ENCODE measurements around the gene TAOK1. TPM values are rescaled to one million over a fixed set of nuclear protein-coding genes. Genes with fewer than 3 reads are reported as not detected.
A peak's percentile ranks its signal among the peaks of the same experiment; 100 is the strongest.

The TAOK1 gene
- total RNA-seq, 2 donors from 2014 or later: 21.0 to 34.9 TPM

DNA sequence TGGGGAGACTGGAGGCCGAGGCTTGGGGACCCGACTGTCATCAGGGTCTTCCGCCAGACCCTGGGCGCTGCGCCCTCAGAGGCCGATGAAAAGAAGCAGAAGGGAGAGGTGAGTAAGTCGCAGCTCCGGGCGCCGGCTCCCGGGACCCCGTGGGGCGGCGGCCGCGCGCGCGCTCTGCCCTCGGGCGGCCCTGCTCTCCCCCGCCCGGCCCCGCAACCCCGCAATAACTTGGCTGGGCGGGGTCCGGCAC is 177.1 kb downstream of the TAOK1 start:
- intact Hi-C loops (cut with DNase I): no loop called here
- Histone ChIP-seq H3K9me3 (no peaks in the 10 kb centered on the region), H3K4me1 (peaks cover 53% of the 10 kb centered on the region), H3K36me3 (replicated peaks in 1 of 2; ENCODE audit: insufficient read depth in 1 of 2, low read depth in 2 of 2) (no peaks in the 10 kb centered on the region), H3K27ac (peak overlapping the region; percentile 90 to 95 (median 92)), H3K27me3 (no peaks in the 10 kb centered on the region), H3K4me3 (peak overlapping the region; percentile 19 to 30)
- no peak for DNase-seq
- no peak for TF ChIP-seq POLR2A (IDR thresholded peaks at IDR 0.05)
- TF ChIP-seq, protein P1, sequence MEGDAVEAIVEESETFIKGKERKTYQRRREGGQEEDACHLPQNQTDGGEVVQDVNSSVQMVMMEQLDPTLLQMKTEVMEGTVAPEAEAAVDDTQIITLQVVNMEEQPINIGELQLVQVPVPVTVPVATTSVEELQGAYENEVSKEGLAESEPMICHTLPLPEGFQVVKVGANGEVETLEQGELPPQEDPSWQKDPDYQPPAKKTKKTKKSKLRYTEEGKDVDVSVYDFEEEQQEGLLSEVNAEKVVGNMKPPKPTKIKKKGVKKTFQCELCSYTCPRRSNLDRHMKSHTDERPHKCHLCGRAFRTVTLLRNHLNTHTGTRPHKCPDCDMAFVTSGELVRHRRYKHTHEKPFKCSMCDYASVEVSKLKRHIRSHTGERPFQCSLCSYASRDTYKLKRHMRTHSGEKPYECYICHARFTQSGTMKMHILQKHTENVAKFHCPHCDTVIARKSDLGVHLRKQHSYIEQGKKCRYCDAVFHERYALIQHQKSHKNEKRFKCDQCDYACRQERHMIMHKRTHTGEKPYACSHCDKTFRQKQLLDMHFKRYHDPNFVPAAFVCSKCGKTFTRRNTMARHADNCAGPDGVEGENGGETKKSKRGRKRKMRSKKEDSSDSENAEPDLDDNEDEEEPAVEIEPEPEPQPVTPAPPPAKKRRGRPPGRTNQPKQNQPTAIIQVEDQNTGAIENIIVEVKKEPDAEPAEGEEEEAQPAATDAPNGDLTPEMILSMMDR (IDR thresholded peaks at IDR 0.05): no peak
- WGBS, 2 donors: 0% methylated on average over 27 of the region's 27 CpGs; no CpG with 5 or more reads in 1 of the 2 donors
- peak; percentile 6 for ATAC-seq

GRCh38 chr17:29567554-29568330 is 177.6 kb downstream of the TAOK1 start:
- H3K9me3 ChIP-seq: no peaks in the 10 kb centered on the region
- peaks cover 58% of the 10 kb centered on the region for H3K4me1 ChIP-seq
- TF ChIP-seq, protein P1 (IDR thresholded peaks at IDR 0.05): peak; percentile 17 to 43 (median 26)
- no peak for TF ChIP-seq POLR2A (IDR thresholded peaks at IDR 0.05)
- intact Hi-C loops (cut with DNase I): no loop called here
- H3K27ac ChIP-seq: peak overlapping the region; percentile 90 to 95 (median 92)
- peak; percentile 34 for ATAC-seq
- WGBS, 2 donors: 0% methylated on average over 4 to 61 of the region's 63 CpGs
- no peaks in the 10 kb centered on the region for H3K27me3 ChIP-seq
- peak; percentile 65 to 71 (median 70) for DNase-seq
- peak overlapping the region; percentile 19 to 30 for H3K4me3 ChIP-seq
- no peaks in the 10 kb centered on the region for H3K36me3 ChIP-seq (replicated peaks in 1 of 2; ENCODE audit: insufficient read depth in 1 of 2, low read depth in 2 of 2)

DNA sequence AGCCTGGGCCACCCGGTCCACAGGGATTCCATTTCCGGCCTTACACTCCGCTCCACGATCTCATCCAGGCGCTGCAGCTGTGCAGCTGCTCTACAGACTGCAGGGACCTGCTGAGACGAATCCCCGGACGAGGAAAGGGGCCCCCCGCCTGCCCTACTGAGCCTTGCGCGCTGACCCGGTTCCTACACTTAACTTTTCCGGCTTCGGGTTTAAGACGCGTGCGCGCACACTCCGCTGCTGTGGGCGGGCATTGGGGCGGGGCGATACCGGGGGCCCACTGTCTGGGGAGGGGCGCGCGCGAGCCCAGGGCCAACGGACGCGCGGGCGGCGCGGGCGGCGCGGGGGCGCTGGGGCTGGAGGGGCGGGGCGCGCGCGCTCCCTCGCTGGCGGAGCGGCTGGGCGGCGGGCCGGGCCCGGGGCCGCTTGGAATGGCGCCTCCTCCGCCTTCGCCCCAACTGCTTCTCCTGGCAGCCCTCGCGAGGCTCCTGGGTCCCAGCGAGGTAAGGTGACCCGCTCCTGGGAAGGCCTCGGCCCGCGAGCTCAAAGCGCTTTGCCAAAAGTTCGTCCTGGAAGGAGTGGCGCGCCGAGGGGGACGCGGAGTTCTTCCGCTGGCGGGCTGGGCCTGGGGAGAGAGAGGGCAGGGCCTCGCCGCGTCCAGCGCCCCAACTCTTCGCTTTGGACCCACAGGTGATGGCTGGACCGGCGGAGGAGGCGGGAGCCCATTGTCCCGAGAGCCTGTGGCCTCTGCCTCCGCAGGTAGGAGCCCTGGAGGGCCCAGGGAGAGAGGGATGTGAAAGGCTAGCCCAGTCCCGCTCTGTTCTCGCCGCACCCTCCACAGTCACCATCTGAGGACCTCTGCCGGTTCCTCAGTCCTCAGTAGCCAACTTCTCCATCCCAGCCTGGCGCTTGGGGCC is 178.4 kb downstream of the TAOK1 start, which contains the start of gene TP53I13:
TSS of gene TP53I13 (plus strand) at position 371 of the 914 bp plus-strand sequence. CDS start at position 429, 58 bp downstream.
- Histone ChIP-seq H3K27ac (peak within 1 kb of the TSS; percentile 90 to 95 (median 92)), H3K27me3 (no peaks in the 10 kb centered on the region), H3K36me3 (replicated peaks in 1 of 2; ENCODE audit: insufficient read depth in 1 of 2, low read depth in 2 of 2) (no peaks in the 10 kb centered on the region), H3K4me1 (peaks cover 66% of the 10 kb centered on the region), H3K9me3 (no peaks in the 10 kb centered on the region), H3K4me3 (peak within 1 kb of the TSS; percentile 35 to 40)
- DNase-seq (peak; percentile 89 to 94 (median 92)), ATAC-seq (peak; percentile 77)
- TF ChIP-seq POLR2A (IDR thresholded peaks at IDR 0.05): peak; percentile 43 to 81 (median 78)
- TF ChIP-seq, protein P1 (IDR thresholded peaks at IDR 0.05): no peak
- intact Hi-C loops (cut with DNase I): no loop called here
- WGBS, 2 donors: 1% methylated on average over 35 to 58 of the region's 85 CpGs

DNA sequence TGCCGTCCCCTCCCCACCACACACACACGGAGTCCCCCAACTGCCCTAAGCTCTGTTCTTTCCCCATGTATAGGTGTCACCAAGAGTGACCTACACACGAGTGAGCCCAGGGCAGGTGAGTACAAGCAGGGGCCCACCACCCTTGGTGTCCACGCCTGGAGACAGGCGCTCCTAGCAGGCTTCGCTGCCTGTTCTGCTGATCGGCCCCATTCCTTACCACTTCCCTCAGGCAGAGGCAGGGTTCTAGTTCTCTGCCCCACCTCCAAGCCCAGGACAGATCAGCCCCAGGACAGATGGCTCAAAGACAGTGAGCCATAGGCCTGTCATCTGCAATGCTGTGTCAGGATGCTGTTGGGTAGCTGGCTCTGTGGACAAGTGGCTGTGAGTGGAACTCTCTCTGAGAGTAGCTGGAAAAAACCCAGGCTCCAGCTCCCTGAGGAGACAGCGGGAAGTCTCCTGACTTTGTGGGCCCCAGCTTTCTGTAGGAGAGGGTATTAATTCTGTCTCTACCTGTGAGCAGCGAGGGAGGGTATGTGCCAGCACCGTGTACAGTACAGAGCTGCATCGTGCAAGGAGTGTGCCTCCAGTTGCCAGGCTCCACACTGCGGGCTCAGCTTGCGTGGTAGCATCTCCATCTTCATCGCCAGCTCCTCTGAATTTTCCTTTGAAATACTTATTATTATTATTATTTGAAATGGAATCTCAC is 179.2 kb downstream of the TAOK1 start:
- Histone ChIP-seq H3K27ac (peak overlapping the region; percentile 90 to 95 (median 92)), H3K4me1 (peaks cover 69% of the 10 kb centered on the region), H3K9me3 (no peaks in the 10 kb centered on the region), H3K36me3 (replicated peaks in 1 of 2; ENCODE audit: insufficient read depth in 1 of 2, low read depth in 2 of 2) (no peaks in the 10 kb centered on the region), H3K27me3 (no peaks in the 10 kb centered on the region), H3K4me3 (peak overlapping the region; percentile 35 to 40)
- TF ChIP-seq, protein P1 (IDR thresholded peaks at IDR 0.05): no peak
- no peak for TF ChIP-seq POLR2A (IDR thresholded peaks at IDR 0.05)
- ATAC-seq (no peak), DNase-seq (peak in 1 of 4 donors; percentile 17)
- WGBS, 2 donors: 56% methylated on average over 14 of the region's 14 CpGs
- intact Hi-C loops (cut with DNase I): no loop called here
